IMR-90 (cell line): ENCODE measurements around the gene ADCY5. TPM values are rescaled to one million over a fixed set of nuclear protein-coding genes. Genes with fewer than 3 reads are reported as not detected.

Source experiments
- ATAC-seq: fragments of 200-7000 bp; cut with Tn5 transposase; 2 replicates; pipeline ENCODE4 v1.9.1; 2020; ENCODE audit warnings: low read depth, mild to moderate bottlenecking, moderate library complexity
- BruUV-seq: library from RNA; stranded (reverse); fragments of 400-500 nt; replicated peaks from 2 replicates; lab custom pipeline; 2021; lab: Mats Ljungman, UMichigan
- CTCF ChIA-PET: fragments of 300-600 bp; formaldehyde crosslinking; extraction: SDS; loops from one replicate; lab custom pipeline; 2021; ENCODE audit warnings: antibody characterized with exemption; lab: Yijun Ruan, JAX
- POLR2A ChIA-PET: fragments of 300-600 bp; sonication (Branson Sonifier 250); formaldehyde crosslinking; loops from one replicate; lab custom pipeline; 2022; ENCODE audit warnings: antibody characterized with exemption; ENCODE audit not compliant: unreplicated experiment; lab: Charles Lee
- DNase-seq: peaks from one replicate; pipeline ENCODE4 v3.0.0; 2013
- H2AFZ ChIP-seq: replicated peaks from 2 replicates; pipeline ENCODE3; 2013; ENCODE audit warnings: low read length, mild to moderate bottlenecking; ENCODE audit not compliant: poor library complexity
- H2AK5ac ChIP-seq: 2 replicates; pipeline ENCODE4 v1.6.1; 2013; ENCODE audit warnings: low read depth, low read length, inconsistent platforms
- H2AK9ac ChIP-seq: replicated peaks from 2 replicates; pipeline ENCODE3; 2013; ENCODE audit warnings: mild to moderate bottlenecking, low read depth, low read length, moderate library complexity; ENCODE audit not compliant: poor library complexity
- H2BK120ac ChIP-seq: 2 replicates; pipeline ENCODE4 v1.6.1; 2013; ENCODE audit warnings: low read depth, low read length, inconsistent platforms
- H2BK15ac ChIP-seq: 3 replicates; pipeline ENCODE4 v1.6.1; 2013; ENCODE audit warnings: low read depth, low read length, inconsistent platforms
- H2BK20ac ChIP-seq: 2 replicates; pipeline ENCODE4 v1.6.1; 2013; ENCODE audit warnings: low read depth, mild to moderate bottlenecking, inconsistent platforms, low read length, moderate library complexity
- H2BK5ac ChIP-seq: 2 replicates; pipeline ENCODE4 v1.6.1; 2013; ENCODE audit warnings: mild to moderate bottlenecking, low read depth, low read length, inconsistent platforms; ENCODE audit not compliant: poor library complexity, severe bottlenecking
- H3K14ac ChIP-seq: replicated peaks from 2 replicates; pipeline ENCODE4 v1.6.1; 2013; ENCODE audit warnings: low read depth, low read length, inconsistent platforms
- H3K18ac ChIP-seq: 2 replicates; pipeline ENCODE4 v1.6.1; 2013; ENCODE audit warnings: low read depth, low read length, control low read depth
- H3K23ac ChIP-seq: 2 replicates; pipeline ENCODE4 v1.6.1; 2013; ENCODE audit warnings: low read depth, low read length, inconsistent platforms
- H3K27ac ChIP-seq: 2 replicates; pipeline ENCODE4 v1.5.1; 2013; ENCODE audit warnings: mild to moderate bottlenecking, control low read depth, low read length; ENCODE audit not compliant: insufficient read depth
- H3K27me3 ChIP-seq: 2 replicates; pipeline ENCODE4 v1.6.1; 2013; ENCODE audit warnings: low read length; ENCODE audit not compliant: control insufficient read depth, insufficient read depth
- H3K36me3 ChIP-seq: 2 replicates; pipeline ENCODE4 v1.6.1; 2013; ENCODE audit warnings: low read length, mixed read lengths; ENCODE audit not compliant: control insufficient read depth, insufficient read depth
- H3K4ac ChIP-seq: 2 replicates; pipeline ENCODE4 v1.6.1; 2013; ENCODE audit warnings: low read depth, low read length, inconsistent platforms
- H3K4me1 ChIP-seq: 2 replicates; pipeline ENCODE4 v1.6.1; 2013; ENCODE audit warnings: low read length, mixed read lengths; ENCODE audit not compliant: control insufficient read depth, insufficient read depth
- H3K4me2 ChIP-seq: 2 replicates; pipeline ENCODE4 v1.6.1; 2013; ENCODE audit warnings: low read depth, mild to moderate bottlenecking, control low read depth, low read length, moderate library complexity
- H3K4me3 ChIP-seq: 2 replicates; pipeline ENCODE4 v1.5.1; 2013; ENCODE audit warnings: low read depth, mild to moderate bottlenecking, control low read depth, low read length, moderate library complexity; ENCODE audit not compliant: insufficient read depth
- H3K56ac ChIP-seq: 2 replicates; pipeline ENCODE4 v1.6.1; 2013; ENCODE audit warnings: low read length, inconsistent platforms; ENCODE audit not compliant: insufficient read depth; ENCODE audit errors: extremely low read depth
- H3K79me1 ChIP-seq, 2 experiments: 2 replicates each; pipeline ENCODE4 v1.6.1; 2013; ENCODE audit warnings: low read length in 2 of 2, inconsistent platforms in 1 of 2, low read depth in 1 of 2
- H3K9ac ChIP-seq: 2 replicates; pipeline ENCODE4 v1.6.1; 2013; ENCODE audit warnings: low read depth, low read length, control low read depth
- H3K9me1 ChIP-seq: 2 replicates; pipeline ENCODE4 v1.6.1; 2013; ENCODE audit warnings: low read length, inconsistent platforms; ENCODE audit not compliant: insufficient read depth
- H3K9me3 ChIP-seq: 2 replicates; pipeline ENCODE4 v1.6.1; 2013; ENCODE audit warnings: low read length; ENCODE audit not compliant: control insufficient read depth, insufficient read depth
- H4K20me1 ChIP-seq: 2 replicates; pipeline ENCODE4 v1.6.1; 2013; ENCODE audit warnings: low read length, inconsistent platforms; ENCODE audit not compliant: insufficient read depth
- H4K5ac ChIP-seq: 2 replicates; pipeline ENCODE4 v1.6.1; 2013; ENCODE audit warnings: mild to moderate bottlenecking, low read depth, low read length, control low read depth
- H4K8ac ChIP-seq, 2 experiments: 2 replicates each; pipeline ENCODE4 v1.6.1; 2013; ENCODE audit warnings: low read depth in 2 of 2, low read length in 2 of 2, control low read depth in 1 of 2, inconsistent platforms in 1 of 2
- H4K91ac ChIP-seq: 2 replicates; pipeline ENCODE4 v1.6.1; 2013; ENCODE audit warnings: low read depth, low read length, inconsistent platforms; ENCODE audit not compliant: insufficient read depth
- BHLHE40 ChIP-seq: fragments of 150-350 bp; IDR thresholded peaks from 2 replicates; pipeline ENCODE4 v1.6.1; 2016; ENCODE audit warnings: mild to moderate bottlenecking, low read depth, low read length
- CEBPB ChIP-seq: IDR thresholded peaks from 2 replicates; pipeline ENCODE4 v1.6.1; 2012; ENCODE audit warnings: low read depth, low read length, improper control_type of control experiment
- CHD1 ChIP-seq: IDR thresholded peaks from 2 replicates; pipeline ENCODE4 v1.6.1; 2012; ENCODE audit warnings: low read depth, low read length, improper control_type of control experiment
- FOS ChIP-seq: fragments of 150-350 bp; IDR thresholded peaks from 2 replicates; pipeline ENCODE4 v1.6.1; 2016; ENCODE audit warnings: low read depth, low read length
- MAFK ChIP-seq: IDR thresholded peaks from 2 replicates; pipeline ENCODE4 v1.6.1; 2012; ENCODE audit warnings: low read depth, low read length, improper control_type of control experiment
- MAZ ChIP-seq: IDR thresholded peaks from 2 replicates; pipeline ENCODE4 v1.6.1; 2012; ENCODE audit warnings: low read depth, mild to moderate bottlenecking, low read length, improper control_type of control experiment, moderate library complexity, borderline replicate concordance
- MXI1 ChIP-seq: IDR thresholded peaks from 2 replicates; pipeline ENCODE4 v1.6.1; 2012; ENCODE audit warnings: low read depth, mild to moderate bottlenecking, low read length, moderate library complexity, borderline replicate concordance
- NFE2L2 ChIP-seq: fragments of 150-350 bp; IDR thresholded peaks from 2 replicates; pipeline ENCODE4 v1.6.1; 2016; ENCODE audit warnings: low read depth, mild to moderate bottlenecking, low read length
- POLR2A ChIP-seq: IDR thresholded peaks from 2 replicates; pipeline ENCODE4 v1.6.1; 2012; ENCODE audit warnings: mild to moderate bottlenecking, low read depth, low read length
- RAD21 ChIP-seq: IDR thresholded peaks from 2 replicates; pipeline ENCODE4 v1.6.1; 2012; ENCODE audit warnings: low read length, improper control_type of control experiment
- RCOR1 ChIP-seq: IDR thresholded peaks from 2 replicates; pipeline ENCODE4 v1.6.1; 2012; ENCODE audit warnings: mild to moderate bottlenecking, low read length, improper control_type of control experiment; ENCODE audit not compliant: insufficient replicate concordance
- RFX5 ChIP-seq: IDR thresholded peaks from 2 replicates; pipeline ENCODE4 v1.8.0; 2012; ENCODE audit warnings: low read depth, mild to moderate bottlenecking, low read length, moderate library complexity
- SMC3 ChIP-seq: fragments of 150-350 bp; IDR thresholded peaks from 2 replicates; pipeline ENCODE4 v1.6.1; 2016; ENCODE audit warnings: low read depth, mild to moderate bottlenecking, antibody characterized with exemption, low read length, moderate library complexity
- WGBS, 2 experiments: methylation state at CpG; one replicate each; pipeline versions ENCODE4 v1.1.5 to v1.1.7; 2013; ENCODE audit warnings: missing lambda C conversion rate in 2 of 2; ENCODE audit not compliant: insufficient read length in 1 of 2; ENCODE audit errors: extremely low coverage in 2 of 2; 5-methylcytosine and 5-hydroxymethylcytosine counted together
- dilution Hi-C: fragments of 300-500 bp; cut with HindIII; formaldehyde crosslinking; loops from one replicate; pipeline ENCODE4 v1.14.3; 2018; ENCODE audit warnings: low sequenced_read_pairs; ENCODE audit not compliant: unreplicated experiment
- in situ Hi-C: fragments of 300-500 bp; cut with MboI; formaldehyde crosslinking; loops from 3 replicates; pipeline ENCODE4 v1.14.3; 2019; ENCODE audit warnings: low sequenced_read_pairs, inconsistent platforms, mixed read lengths
- intact Hi-C: fragments of 100-400 bp; cut with micrococcal nuclease; formaldehyde crosslinking; loops from 2 replicates; pipeline ENCODE4 v1.10.0; 2022
- polyA plus RNA-seq, 3 experiments: library from polyadenylated mRNA; depleted of rRNA; stranded (reverse); fragments of >200 nt; gene quantifications; 2 replicates each; pipeline ENCODE4 v1.2.3, GENCODE V29; 2012; ENCODE audit warnings: low replicate concordance in 1 of 3
- total RNA-seq: library from RNA; depleted of rRNA; stranded (reverse); fragments of >200 nt; gene quantifications from 2 replicates; pipeline ENCODE4 v1.2.3, GENCODE V29; 2012
- TF ChIP-seq, protein P1 (sequence below): fragments of 150-350 bp; IDR thresholded peaks from 2 replicates; pipeline ENCODE4 v1.6.1; 2017; ENCODE audit warnings: mild to moderate bottlenecking, antibody characterized with exemption, low read length, low read depth
- TF ChIP-seq, protein P2 (sequence below): conservative IDR thresholded peaks from 2 replicates; pipeline ENCODE4 v1.5.1; 2012; ENCODE audit warnings: mild to moderate bottlenecking, low read depth, low read length, improper control_type of control experiment
- TF ChIP-seq, protein P3 (sequence below): fragments of 150-350 bp; IDR thresholded peaks from 2 replicates; pipeline ENCODE4 v1.6.1; 2016; ENCODE audit warnings: low read depth, mild to moderate bottlenecking, low read length, moderate library complexity, borderline replicate concordance

Gene ADCY5
- total and polyA plus RNA-seq, 2 of the 4 experiments (the other 2 are of a cell fraction): 0.14 to 0.18 TPM

DNA sequence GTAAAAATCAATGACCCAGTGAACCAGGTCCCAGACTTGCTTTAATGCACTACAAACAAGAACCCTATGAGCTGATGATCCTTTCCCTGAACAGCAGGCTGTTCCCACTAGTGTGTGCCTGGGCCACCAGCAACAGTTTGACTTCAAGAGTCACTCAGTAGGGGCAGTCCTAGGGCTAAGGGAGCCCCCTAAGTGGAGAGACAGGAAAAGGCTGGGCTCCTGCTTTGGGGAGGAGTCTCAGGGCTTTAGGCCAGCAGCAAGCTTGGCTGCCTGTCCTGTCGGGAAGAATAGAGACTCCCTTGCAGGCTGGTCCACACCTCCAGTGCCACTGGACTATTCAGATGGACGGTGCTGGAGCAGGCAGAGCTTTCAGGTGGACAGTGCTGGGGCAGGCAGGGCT is 29.4 kb upstream of the ADCY5 start:
- DNase-seq (no peak), ATAC-seq (no peak)
- Histone ChIP-seq H2AK9ac (no peak overlapping the region), H3K4ac (no peak overlapping the region), H2AK5ac (no peak overlapping the region), H4K91ac (no peak overlapping the region), H3K9me3 (no peaks in the 10 kb centered on the region), H3K79me1 (no peaks in the 10 kb centered on the region), H3K27ac (no peak overlapping the region), H2BK20ac (no peak overlapping the region), H3K36me3 (no peaks in the 10 kb centered on the region), H3K9ac (no peak overlapping the region), H3K14ac (no peak overlapping the region), H3K4me3 (no peak overlapping the region), H2BK15ac (no peak overlapping the region), H3K18ac (no peak overlapping the region), H2BK5ac (no peak overlapping the region), H2AFZ (no peak overlapping the region), H2BK120ac (no peak overlapping the region), H3K27me3 (peaks cover 70% of the 10 kb centered on the region), H3K4me2 (no peak overlapping the region), H3K56ac (no peak overlapping the region), H4K5ac (no peak overlapping the region), H3K9me1 (no peaks in the 10 kb centered on the region), H4K8ac (no peak overlapping the region), H4K20me1 (no peaks in the 10 kb centered on the region), H3K23ac (no peak overlapping the region), H3K4me1 (no peaks in the 10 kb centered on the region)
- intact Hi-C loops: no loop called here
- no peak for TF ChIP-seq POLR2A
- no peak for TF ChIP-seq RFX5
- TF ChIP-seq, protein P1, sequence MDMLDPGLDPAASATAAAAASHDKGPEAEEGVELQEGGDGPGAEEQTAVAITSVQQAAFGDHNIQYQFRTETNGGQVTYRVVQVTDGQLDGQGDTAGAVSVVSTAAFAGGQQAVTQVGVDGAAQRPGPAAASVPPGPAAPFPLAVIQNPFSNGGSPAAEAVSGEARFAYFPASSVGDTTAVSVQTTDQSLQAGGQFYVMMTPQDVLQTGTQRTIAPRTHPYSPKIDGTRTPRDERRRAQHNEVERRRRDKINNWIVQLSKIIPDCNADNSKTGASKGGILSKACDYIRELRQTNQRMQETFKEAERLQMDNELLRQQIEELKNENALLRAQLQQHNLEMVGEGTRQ: no peak
- no peak for TF ChIP-seq CEBPB
- TF ChIP-seq RAD21: no peak
- TF ChIP-seq MAFK: no peak
- no peak for TF ChIP-seq FOS
- no peak for TF ChIP-seq BHLHE40
- TF ChIP-seq, protein P2, sequence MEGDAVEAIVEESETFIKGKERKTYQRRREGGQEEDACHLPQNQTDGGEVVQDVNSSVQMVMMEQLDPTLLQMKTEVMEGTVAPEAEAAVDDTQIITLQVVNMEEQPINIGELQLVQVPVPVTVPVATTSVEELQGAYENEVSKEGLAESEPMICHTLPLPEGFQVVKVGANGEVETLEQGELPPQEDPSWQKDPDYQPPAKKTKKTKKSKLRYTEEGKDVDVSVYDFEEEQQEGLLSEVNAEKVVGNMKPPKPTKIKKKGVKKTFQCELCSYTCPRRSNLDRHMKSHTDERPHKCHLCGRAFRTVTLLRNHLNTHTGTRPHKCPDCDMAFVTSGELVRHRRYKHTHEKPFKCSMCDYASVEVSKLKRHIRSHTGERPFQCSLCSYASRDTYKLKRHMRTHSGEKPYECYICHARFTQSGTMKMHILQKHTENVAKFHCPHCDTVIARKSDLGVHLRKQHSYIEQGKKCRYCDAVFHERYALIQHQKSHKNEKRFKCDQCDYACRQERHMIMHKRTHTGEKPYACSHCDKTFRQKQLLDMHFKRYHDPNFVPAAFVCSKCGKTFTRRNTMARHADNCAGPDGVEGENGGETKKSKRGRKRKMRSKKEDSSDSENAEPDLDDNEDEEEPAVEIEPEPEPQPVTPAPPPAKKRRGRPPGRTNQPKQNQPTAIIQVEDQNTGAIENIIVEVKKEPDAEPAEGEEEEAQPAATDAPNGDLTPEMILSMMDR: no peak
- TF ChIP-seq MXI1: no peak
- no peak for TF ChIP-seq MAZ
- TF ChIP-seq SMC3: no peak
- TF ChIP-seq RCOR1: no peak
- TF ChIP-seq, protein P3, sequence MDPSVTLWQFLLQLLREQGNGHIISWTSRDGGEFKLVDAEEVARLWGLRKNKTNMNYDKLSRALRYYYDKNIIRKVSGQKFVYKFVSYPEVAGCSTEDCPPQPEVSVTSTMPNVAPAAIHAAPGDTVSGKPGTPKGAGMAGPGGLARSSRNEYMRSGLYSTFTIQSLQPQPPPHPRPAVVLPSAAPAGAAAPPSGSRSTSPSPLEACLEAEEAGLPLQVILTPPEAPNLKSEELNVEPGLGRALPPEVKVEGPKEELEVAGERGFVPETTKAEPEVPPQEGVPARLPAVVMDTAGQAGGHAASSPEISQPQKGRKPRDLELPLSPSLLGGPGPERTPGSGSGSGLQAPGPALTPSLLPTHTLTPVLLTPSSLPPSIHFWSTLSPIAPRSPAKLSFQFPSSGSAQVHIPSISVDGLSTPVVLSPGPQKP: no peak
- no peak for TF ChIP-seq NFE2L2
- no peak for TF ChIP-seq CHD1
- in situ Hi-C loops: no loop called here
- WGBS, 2 experiments: 10% methylated on average over 2 of the region's 2 CpGs; no CpG with 5 or more reads in 1 of the 2 experiments
- dilution Hi-C loops: no loop called here
- ChIA-PET POLR2A (no interaction called here), CTCF (no interaction called here)
- no TSS peak for BruUV-seq
